Tibial nerve (tissue), 3 donors: ENCODE results near the gene ESYT2.

Experiments
- POLR2A ChIP-seq, 2 donors: fragments of 450-650 bp; IDR thresholded peaks; one replicate each; pipeline ENCODE4 v1.6.1; 2017; ENCODE audit warnings: antibody characterized with exemption in 2 of 2, mild to moderate bottlenecking in 2 of 2, moderate library complexity in 2 of 2
- TF ChIP-seq, protein P1 (sequence below), 5 experiments: fragments of 200-600 bp in 3 of 5; fragments of 450-650 bp in 2 of 5; sonication (generic) in 3 of 5; IDR thresholded peaks; one replicate each; pipeline ENCODE4 v1.5.1; 2016 to 2019; ENCODE audit warnings: antibody characterized with exemption in 5 of 5, mild to moderate bottlenecking in 3 of 5, moderate library complexity in 2 of 5

DNA sequence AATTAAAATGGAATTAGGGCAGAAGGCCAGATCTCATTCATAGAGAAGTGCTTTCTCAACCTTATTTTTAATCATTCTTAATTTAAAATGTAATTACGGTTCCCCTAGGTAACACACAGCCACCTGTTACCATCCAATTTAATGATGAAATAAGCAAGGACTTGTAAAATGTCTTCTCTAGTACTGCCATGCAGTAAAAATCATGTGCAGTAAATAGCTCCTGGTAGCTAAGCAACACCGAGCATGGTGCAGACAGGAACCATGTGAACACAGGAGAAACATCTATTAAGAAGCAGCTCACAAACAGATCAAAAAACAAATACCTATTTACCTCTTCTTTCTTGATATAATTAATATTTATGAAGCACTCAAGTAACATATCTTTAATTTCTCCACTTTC, 139.8 kb downstream of the ESYT2 start:
- no peak for TF ChIP-seq POLR2A (IDR thresholded peaks at IDR 0.05)
- TF ChIP-seq, protein P1, sequence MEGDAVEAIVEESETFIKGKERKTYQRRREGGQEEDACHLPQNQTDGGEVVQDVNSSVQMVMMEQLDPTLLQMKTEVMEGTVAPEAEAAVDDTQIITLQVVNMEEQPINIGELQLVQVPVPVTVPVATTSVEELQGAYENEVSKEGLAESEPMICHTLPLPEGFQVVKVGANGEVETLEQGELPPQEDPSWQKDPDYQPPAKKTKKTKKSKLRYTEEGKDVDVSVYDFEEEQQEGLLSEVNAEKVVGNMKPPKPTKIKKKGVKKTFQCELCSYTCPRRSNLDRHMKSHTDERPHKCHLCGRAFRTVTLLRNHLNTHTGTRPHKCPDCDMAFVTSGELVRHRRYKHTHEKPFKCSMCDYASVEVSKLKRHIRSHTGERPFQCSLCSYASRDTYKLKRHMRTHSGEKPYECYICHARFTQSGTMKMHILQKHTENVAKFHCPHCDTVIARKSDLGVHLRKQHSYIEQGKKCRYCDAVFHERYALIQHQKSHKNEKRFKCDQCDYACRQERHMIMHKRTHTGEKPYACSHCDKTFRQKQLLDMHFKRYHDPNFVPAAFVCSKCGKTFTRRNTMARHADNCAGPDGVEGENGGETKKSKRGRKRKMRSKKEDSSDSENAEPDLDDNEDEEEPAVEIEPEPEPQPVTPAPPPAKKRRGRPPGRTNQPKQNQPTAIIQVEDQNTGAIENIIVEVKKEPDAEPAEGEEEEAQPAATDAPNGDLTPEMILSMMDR (IDR thresholded peaks at IDR 0.05) = no peak
